ENCODE results near the gene ZNF580. TPM values are rescaled to one million over a fixed set of nuclear protein-coding genes. Genes with fewer than 3 reads are reported as not detected.

ZNF580 gene
- total RNA-seq, 2 experiments from 2014 or later: 56.6 to 59.8 TPM

- Mint-ChIP-seq H3K4me3 (no peak overlapping the region), H3K27me3 (no peaks in the 10 kb centered on the region), H3K9me3 (peaks cover 1% of the 10 kb centered on the region), H3K4me1 (peaks cover 44% of the 10 kb centered on the region), H3K27ac (no peak overlapping the region), H3K36me3 (peaks cover 14% of the 10 kb centered on the region)
- DNase-seq (no peak), ATAC-seq (ENCODE audit: low read depth) (no peak)
- POLR2A ChIA-PET: interaction anchor here (1.8 kb wide), 1 partner anchor 16 kb away, joined by 12 read pairs; the partner anchor contains the start of gene ZNF865
These were observed 19.1 kb upstream of the ZNF580 start for GRCh38 chr19:55621673-55622231.

GRCh38 chr19:55622242-55622969 is 18.4 kb upstream of the ZNF580 start:
- ATAC-seq (ENCODE audit: low read depth) (no peak), DNase-seq (no peak)
- Mint-ChIP-seq H3K9me3 (peaks cover 1% of the 10 kb centered on the region), H3K27me3 (peaks cover 2% of the 10 kb centered on the region), H3K27ac (no peak overlapping the region), H3K4me1 (peaks cover 50% of the 10 kb centered on the region), H3K4me3 (no peak overlapping the region), H3K36me3 (peaks cover 9% of the 10 kb centered on the region)
- POLR2A ChIA-PET: no interaction called here

- peaks cover 55% of the 10 kb centered on the region for H3K4me1 Mint-ChIP-seq
- ATAC-seq (ENCODE audit: low read depth): no peak
- DNase-seq: no peak
- peaks cover 1% of the 10 kb centered on the region for H3K9me3 Mint-ChIP-seq
- H3K36me3 Mint-ChIP-seq: peaks cover 4% of the 10 kb centered on the region
- H3K27me3 Mint-ChIP-seq: peaks cover 7% of the 10 kb centered on the region
- no peak overlapping the region for H3K4me3 Mint-ChIP-seq
- POLR2A ChIA-PET: interaction anchor here (4.3 kb wide), 1 partner anchor 24 kb away, joined by 49 read pairs; the partner anchor contains the start of genes FIZ1 and ZNF524
- H3K27ac Mint-ChIP-seq: peak overlapping the region; percentile 99
These were observed 17.7 kb upstream of the ZNF580 start for GRCh38 chr19:55623130-55623529.

- peaks cover 12% of the 10 kb centered on the region for H3K27me3 Mint-ChIP-seq
- peak overlapping the region; percentile 99 for H3K4me3 Mint-ChIP-seq
- POLR2A ChIA-PET: interaction anchor here (4.3 kb wide), 1 partner anchor 25 kb away, joined by 49 read pairs; the partner anchor contains the start of genes FIZ1 and ZNF524
- H3K4me1 Mint-ChIP-seq: peaks cover 55% of the 10 kb centered on the region
- peak overlapping the region; percentile 99 for H3K27ac Mint-ChIP-seq
- DNase-seq (no peak), ATAC-seq (ENCODE audit: low read depth) (no peak)
- H3K9me3 Mint-ChIP-seq: peaks cover 1% of the 10 kb centered on the region
- peaks cover 4% of the 10 kb centered on the region for H3K36me3 Mint-ChIP-seq
These were observed 17.2 kb upstream of the ZNF580 start for GRCh38 chr19:55623561-55623960.

- peak; percentile 97 for DNase-seq
- POLR2A ChIA-PET: interaction anchor here (0.7 to 4.3 kb wide), 15 partner anchors 9 to 285 kb away, joined by 3 to 49 read pairs (median 4); partner anchors contain the start of genes FIZ1, ISOC2, KMT5C and U2AF2
- Mint-ChIP-seq H3K9me3 (peaks cover 1% of the 10 kb centered on the region), H3K27ac (peak within 1 kb of the TSS; percentile 99), H3K27me3 (peaks cover 17% of the 10 kb centered on the region), H3K4me1 (peaks cover 53% of the 10 kb centered on the region), H3K4me3 (peak within 1 kb of the TSS; percentile 99), H3K36me3 (peaks cover 4% of the 10 kb centered on the region)
- ATAC-seq (ENCODE audit: low read depth): peak; percentile 55
These were observed 16.4 kb upstream of the ZNF580 start, which contains the start of gene ZNF784 for GRCh38 chr19:55624109-55625003. TSS of gene ZNF784 (minus strand) at chr19:55624566. CDS start at chr19:55624561, 5 bp downstream.

- Mint-ChIP-seq H3K27me3 (peaks cover 17% of the 10 kb centered on the region), H3K9me3 (peaks cover 1% of the 10 kb centered on the region), H3K27ac (peak overlapping the region; percentile 99), H3K4me3 (peak overlapping the region; percentile 99), H3K36me3 (no peaks in the 10 kb centered on the region), H3K4me1 (peaks cover 49% of the 10 kb centered on the region)
- POLR2A ChIA-PET: interaction anchor here (0.7 to 4.3 kb wide), 16 partner anchors 8 to 465 kb away, joined by 3 to 49 read pairs (median 4); partner anchors contain the start of genes FIZ1, ISOC2, KMT5C and U2AF2
- DNase-seq (no peak), ATAC-seq (ENCODE audit: low read depth) (no peak)
These were observed 15.8 kb upstream of the ZNF580 start for GRCh38 chr19:55625004-55625326.

GRCh38 chr19:55626350-55626749 is 14.5 kb upstream of the ZNF580 start:
- Mint-ChIP-seq H3K9me3 (peaks cover 1% of the 10 kb centered on the region), H3K27me3 (peaks cover 22% of the 10 kb centered on the region), H3K36me3 (no peaks in the 10 kb centered on the region), H3K4me3 (peak overlapping the region; percentile 74), H3K4me1 (peaks cover 37% of the 10 kb centered on the region), H3K27ac (peak overlapping the region; percentile 75)
- DNase-seq (no peak), ATAC-seq (ENCODE audit: low read depth) (peak; percentile 62)
- POLR2A ChIA-PET: interaction anchor here (1.2 to 4.3 kb wide), 4 partner anchors 17 to 150 kb away, joined by 5 to 49 read pairs (median 21); partner anchors contain the start of genes FIZ1, ZNF524, ZNF628 and ZNF865

- ATAC-seq (ENCODE audit: low read depth) (peak; percentile 40), DNase-seq (no peak)
- peaks cover 36% of the 10 kb centered on the region for H3K4me1 Mint-ChIP-seq
- no peak overlapping the region for H3K4me3 Mint-ChIP-seq
- H3K36me3 Mint-ChIP-seq: peaks cover 13% of the 10 kb centered on the region
- H3K27ac Mint-ChIP-seq: peak overlapping the region; percentile 5
- no peaks in the 10 kb centered on the region for H3K9me3 Mint-ChIP-seq
- H3K27me3 Mint-ChIP-seq: peaks cover 23% of the 10 kb centered on the region
- POLR2A ChIA-PET: interaction anchor here (0.6 to 2.0 kb wide), 8 partner anchors 10 to 657 kb away, joined by 3 to 7 read pairs (median 6); partner anchors contain the start of genes CCDC106 and ZNF581
These were observed 8.4 kb upstream of the ZNF580 start for GRCh38 chr19:55632463-55632834.

GRCh38 chr19:55633861-55634260 is 6.9 kb upstream of the ZNF580 start:
- no peak overlapping the region for H3K4me3 Mint-ChIP-seq
- POLR2A ChIA-PET: interaction anchor here (0.7 to 3.8 kb wide), 13 partner anchors 9 to 175 kb away, joined by 3 to 13 read pairs (median 7); partner anchors contain the start of genes CCDC106, ZNF581, ZNF628 and ZNF784

GRCh38 chr19:55635334-55635717 is 5.5 kb upstream of the ZNF580 start:
- Mint-ChIP-seq H3K4me1 (peaks cover 43% of the 10 kb centered on the region), H3K9me3 (no peaks in the 10 kb centered on the region), H3K27ac (peak overlapping the region; percentile 100), H3K27me3 (peaks cover 7% of the 10 kb centered on the region), H3K36me3 (peaks cover 21% of the 10 kb centered on the region), H3K4me3 (peak overlapping the region; percentile 100)
- POLR2A ChIA-PET: interaction anchor here (0.8 to 3.8 kb wide), 10 partner anchors 8 to 214 kb away, joined by 3 to 13 read pairs (median 7); partner anchors contain the start of genes CCDC106, FIZ1, ZNF581 and ZNF628
- ATAC-seq (ENCODE audit: low read depth): no peak
- no peak for DNase-seq

More at GRCh38 chr19:55633861-55634260, 6.9 kb upstream of the ZNF580 start:
- peaks cover 12% of the 10 kb centered on the region for H3K27me3 Mint-ChIP-seq
- ATAC-seq (ENCODE audit: low read depth) (no peak), DNase-seq (no peak)
- H3K27ac Mint-ChIP-seq: peak overlapping the region; percentile 100
- H3K36me3 Mint-ChIP-seq: peaks cover 18% of the 10 kb centered on the region
- H3K4me1 Mint-ChIP-seq: peaks cover 37% of the 10 kb centered on the region
- no peaks in the 10 kb centered on the region for H3K9me3 Mint-ChIP-seq

GRCh38 chr19:55635856-55636440 is 4.9 kb upstream of the ZNF580 start:
- no peak for ATAC-seq (ENCODE audit: low read depth)
- Mint-ChIP-seq H3K27ac (peak overlapping the region; percentile 100), H3K9me3 (no peaks in the 10 kb centered on the region), H3K27me3 (peaks cover 3% of the 10 kb centered on the region), H3K4me3 (peak overlapping the region; percentile 100), H3K4me1 (peaks cover 45% of the 10 kb centered on the region), H3K36me3 (peaks cover 21% of the 10 kb centered on the region)
- no peak for DNase-seq
- POLR2A ChIA-PET: interaction anchor here (0.9 to 3.8 kb wide), 4 partner anchors 11 to 160 kb away, joined by 4 to 13 read pairs (median 12); partner anchors contain the start of genes CCDC106, FIZ1, ZNF628 and ZNF784

- Mint-ChIP-seq H3K4me1 (peaks cover 44% of the 10 kb centered on the region), H3K9me3 (no peaks in the 10 kb centered on the region), H3K27ac (peak overlapping the region; percentile 100), H3K4me3 (peak overlapping the region; percentile 100), H3K27me3 (no peaks in the 10 kb centered on the region), H3K36me3 (peaks cover 21% of the 10 kb centered on the region)
- ATAC-seq (ENCODE audit: low read depth) (no peak), DNase-seq (no peak)
- POLR2A ChIA-PET: interaction anchor here (0.9 to 3.8 kb wide), 4 partner anchors 11 to 38 kb away, joined by 3 to 13 read pairs (median 4); partner anchors contain the start of genes FIZ1, U2AF2 and ZNF784
These were observed 4.1 kb upstream of the ZNF580 start for GRCh38 chr19:55636723-55637122.

Measured in activated naive CD8-positive, alpha-beta T cell treated with anti-CD3 and anti-CD28 coated beads, Interleukin-2, amount 10 ng/mL, durations not matched to agents 7 days and 5 days (primary cell).